Neural progenitor cell (in vitro differentiated cells): ENCODE data around the gene ZFAND3.

ENCODE experiments used
- EZH2 ChIP-seq: fragments of 200-600 bp; sonication (generic); IDR thresholded peaks from 2 replicates; pipeline ENCODE4 v1.6.1; 2017; ENCODE audit warnings: antibody characterized with exemption, mild to moderate bottlenecking, moderate library complexity
- EZH2phosphoT487 ChIP-seq: fragments of 200-600 bp; sonication (generic); IDR thresholded peaks from 2 replicates; pipeline ENCODE4 v1.6.1; 2017; ENCODE audit warnings: antibody characterized with exemption
- TF ChIP-seq, protein P1 (sequence below): fragments of 200-600 bp; sonication (generic); IDR thresholded peaks from 2 replicates; pipeline ENCODE4 v1.5.1; 2017; ENCODE audit warnings: antibody characterized with exemption, mild to moderate bottlenecking

DNA sequence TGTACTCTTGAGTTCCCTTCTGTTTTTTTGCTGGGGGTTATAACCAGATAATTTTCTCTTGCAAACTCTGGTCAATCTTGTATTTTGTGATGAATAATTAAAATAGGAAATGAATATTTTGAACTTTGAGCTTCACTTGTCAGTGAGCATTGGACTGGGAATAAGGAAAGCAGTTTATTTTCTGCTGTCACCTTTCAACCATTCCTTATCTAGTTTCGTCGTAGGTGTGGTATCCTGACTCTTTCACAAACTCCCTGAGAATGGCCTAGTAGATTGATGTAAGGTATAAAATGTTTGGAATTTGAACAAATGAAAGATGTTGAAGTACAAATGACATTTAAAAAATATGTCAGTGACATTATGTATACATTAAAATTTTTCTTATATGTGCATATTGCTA lies 98.0 kb downstream of the ZFAND3 start:
- TF ChIP-seq, protein P1, sequence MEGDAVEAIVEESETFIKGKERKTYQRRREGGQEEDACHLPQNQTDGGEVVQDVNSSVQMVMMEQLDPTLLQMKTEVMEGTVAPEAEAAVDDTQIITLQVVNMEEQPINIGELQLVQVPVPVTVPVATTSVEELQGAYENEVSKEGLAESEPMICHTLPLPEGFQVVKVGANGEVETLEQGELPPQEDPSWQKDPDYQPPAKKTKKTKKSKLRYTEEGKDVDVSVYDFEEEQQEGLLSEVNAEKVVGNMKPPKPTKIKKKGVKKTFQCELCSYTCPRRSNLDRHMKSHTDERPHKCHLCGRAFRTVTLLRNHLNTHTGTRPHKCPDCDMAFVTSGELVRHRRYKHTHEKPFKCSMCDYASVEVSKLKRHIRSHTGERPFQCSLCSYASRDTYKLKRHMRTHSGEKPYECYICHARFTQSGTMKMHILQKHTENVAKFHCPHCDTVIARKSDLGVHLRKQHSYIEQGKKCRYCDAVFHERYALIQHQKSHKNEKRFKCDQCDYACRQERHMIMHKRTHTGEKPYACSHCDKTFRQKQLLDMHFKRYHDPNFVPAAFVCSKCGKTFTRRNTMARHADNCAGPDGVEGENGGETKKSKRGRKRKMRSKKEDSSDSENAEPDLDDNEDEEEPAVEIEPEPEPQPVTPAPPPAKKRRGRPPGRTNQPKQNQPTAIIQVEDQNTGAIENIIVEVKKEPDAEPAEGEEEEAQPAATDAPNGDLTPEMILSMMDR = no peak
- no peak for TF ChIP-seq EZH2
- TF ChIP-seq EZH2phosphoT487 = no peak
